Immature natural killer cell (primary cell): Measurements from ENCODE around the gene LPO. TPM values are rescaled to one million over a fixed set of nuclear protein-coding genes. Genes with fewer than 3 reads are reported as not detected.

Experiments
- DNase-seq, 3 donors: peaks; one replicate each; pipeline ENCODE4 v3.0.0; 2022; ENCODE audit warnings: mixed read lengths in 1 of 3
- H3K27ac Mint-ChIP-seq, 6 donors: one replicate each; pipeline ENCODE4 v1.8.0; 2020; ENCODE audit warnings: mixed read lengths in 6 of 6, mild to moderate bottlenecking in 5 of 6, inconsistent platforms in 4 of 6, moderate library complexity in 3 of 6
- H3K27me3 Mint-ChIP-seq, 3 donors: one replicate each; pipeline ENCODE4 v1.8.0; 2020 to 2021; ENCODE audit warnings: low read depth in 3 of 3, mild to moderate bottlenecking in 3 of 3, mixed read lengths in 3 of 3, moderate library complexity in 3 of 3, inconsistent platforms in 1 of 3
- H3K36me3 Mint-ChIP-seq, 3 donors: one replicate each; pipeline ENCODE4 v1.8.0; 2020; ENCODE audit warnings: mixed read lengths in 3 of 3, inconsistent platforms in 2 of 3, mild to moderate bottlenecking in 2 of 3
- H3K4me1 Mint-ChIP-seq, 2 donors: one replicate each; pipeline ENCODE4 v1.8.0; 2020; ENCODE audit warnings: inconsistent platforms in 2 of 2, mild to moderate bottlenecking in 2 of 2, mixed read lengths in 2 of 2, moderate library complexity in 1 of 2
- H3K4me3 Mint-ChIP-seq, 5 donors: one replicate each; pipeline ENCODE4 v1.8.0; 2020; ENCODE audit warnings: mild to moderate bottlenecking in 5 of 5, mixed read lengths in 5 of 5, inconsistent platforms in 3 of 5, moderate library complexity in 3 of 5
- H3K9me3 Mint-ChIP-seq, 6 donors: one replicate each; pipeline ENCODE4 v1.8.0; 2020; ENCODE audit warnings: mild to moderate bottlenecking in 6 of 6, mixed read lengths in 6 of 6, inconsistent platforms in 4 of 6, moderate library complexity in 3 of 6
- polyA plus RNA-seq, 3 donors: library from polyadenylated mRNA; unstranded; fragments of 300-500 nt; fragmentation: Illumina TruSeq; gene quantifications; one replicate each; pipeline ENCODE4 v1.2.3, GENCODE V29; 2021

The LPO gene
- polyA plus RNA-seq, 3 donors from 2014 or later = 0.09 to 0.22 TPM; not detected in 1

GRCh38 chr17:58280480-58281217 is 42.3 kb downstream of the LPO start, which contains the start of gene MPO:
Gene MPO, minus strand, starts transcription at chr17:58280935. Its CDS starts 177 bp downstream, at chr17:58280758.
- H3K27me3 Mint-ChIP-seq = peaks cover 2 to 4% (median 3%) of the 10 kb centered on the region in 3 donors
- peaks cover 4 to 8% of the 10 kb centered on the region in 2 donors for H3K4me1 Mint-ChIP-seq
- H3K36me3 Mint-ChIP-seq = peaks cover 0 to 5% (median 0%) of the 10 kb centered on the region in 3 donors
- H3K27ac Mint-ChIP-seq = no peak within 1 kb of the TSS
- H3K9me3 Mint-ChIP-seq = no peaks in the 10 kb centered on the region
- DNase-seq = no peak
- no peak within 1 kb of the TSS for H3K4me3 Mint-ChIP-seq

- no peak overlapping the region for H3K4me3 Mint-ChIP-seq
- DNase-seq = no peak
- no peak overlapping the region for H3K27ac Mint-ChIP-seq
- H3K36me3 Mint-ChIP-seq = peaks cover 0 to 5% (median 0%) of the 10 kb centered on the region in 3 donors
- peaks cover 2 to 4% (median 3%) of the 10 kb centered on the region in 3 donors for H3K27me3 Mint-ChIP-seq
- peaks cover 4 to 8% of the 10 kb centered on the region in 2 donors for H3K4me1 Mint-ChIP-seq
- H3K9me3 Mint-ChIP-seq = no peaks in the 10 kb centered on the region
These were observed 43.2 kb downstream of the LPO start for GRCh38 chr17:58281511-58282011.

GRCh38 chr17:58282442-58282841 is 44.1 kb downstream of the LPO start:
- Mint-ChIP-seq H3K9me3 (no peaks in the 10 kb centered on the region), H3K27ac (no peak overlapping the region), H3K4me3 (no peak overlapping the region), H3K4me1 (peaks cover 4 to 7% of the 10 kb centered on the region in 2 donors), H3K36me3 (peaks cover 0 to 5% (median 0%) of the 10 kb centered on the region in 3 donors), H3K27me3 (peaks cover 2 to 4% (median 3%) of the 10 kb centered on the region in 3 donors)
- DNase-seq = no peak

GRCh38 chr17:58283674-58284612 is 45.6 kb downstream of the LPO start:
- Mint-ChIP-seq H3K27ac (no peak overlapping the region), H3K9me3 (no peaks in the 10 kb centered on the region), H3K4me3 (no peak overlapping the region), H3K27me3 (peaks cover 2 to 3% (median 2%) of the 10 kb centered on the region in 3 donors), H3K36me3 (peaks cover 0 to 5% (median 0%) of the 10 kb centered on the region in 3 donors), H3K4me1 (peaks cover 4 to 5% of the 10 kb centered on the region in 2 donors)
- no peak for DNase-seq

- Mint-ChIP-seq H3K27me3 (peaks cover 2 to 3% (median 2%) of the 10 kb centered on the region in 3 donors), H3K36me3 (peaks cover 0 to 5% (median 0%) of the 10 kb centered on the region in 3 donors), H3K9me3 (no peaks in the 10 kb centered on the region), H3K27ac (no peak overlapping the region), H3K4me1 (peaks cover under 1 to 1% of the 10 kb centered on the region in 2 donors), H3K4me3 (no peak overlapping the region)
- DNase-seq = no peak
These were observed 46.4 kb downstream of the LPO start for GRCh38 chr17:58284613-58285421.

- peaks cover 0 to 5% (median 0%) of the 10 kb centered on the region in 3 donors for H3K36me3 Mint-ChIP-seq
These were observed 47.0 kb downstream of the LPO start for GRCh38 chr17:58285422-58285810.

GRCh38 chr17:58289869-58290268 is 51.5 kb downstream of the LPO start:
- no peak overlapping the region for H3K27ac Mint-ChIP-seq
- H3K9me3 Mint-ChIP-seq = no peaks in the 10 kb centered on the region
- no peaks in the 10 kb centered on the region for H3K4me1 Mint-ChIP-seq
- H3K4me3 Mint-ChIP-seq = no peak overlapping the region
- peaks cover 0 to 15% (median 4%) of the 10 kb centered on the region in 3 donors for H3K27me3 Mint-ChIP-seq
- no peak for DNase-seq
- peaks cover 0 to 5% (median 0%) of the 10 kb centered on the region in 3 donors for H3K36me3 Mint-ChIP-seq

More at GRCh38 chr17:58285422-58285810, 47.0 kb downstream of the LPO start:
- Mint-ChIP-seq H3K27ac (no peak overlapping the region), H3K27me3 (peaks cover 2 to 5% (median 3%) of the 10 kb centered on the region in 3 donors), H3K4me1 (no peaks in the 10 kb centered on the region), H3K9me3 (no peaks in the 10 kb centered on the region), H3K4me3 (no peak overlapping the region)
- DNase-seq = no peak

GRCh38 chr17:58291246-58291645 is 52.9 kb downstream of the LPO start:
- Mint-ChIP-seq H3K4me3 (no peak overlapping the region), H3K4me1 (no peaks in the 10 kb centered on the region), H3K27me3 (peaks cover 0 to 15% (median 4%) of the 10 kb centered on the region in 3 donors), H3K9me3 (no peaks in the 10 kb centered on the region), H3K27ac (no peak overlapping the region), H3K36me3 (no peaks in the 10 kb centered on the region)
- no peak for DNase-seq

- no peak for DNase-seq
- H3K27ac Mint-ChIP-seq = no peak overlapping the region
- no peaks in the 10 kb centered on the region for H3K9me3 Mint-ChIP-seq
- H3K4me1 Mint-ChIP-seq = no peaks in the 10 kb centered on the region
- H3K36me3 Mint-ChIP-seq = no peaks in the 10 kb centered on the region
- peaks cover 0 to 15% (median 4%) of the 10 kb centered on the region in 3 donors for H3K27me3 Mint-ChIP-seq
- H3K4me3 Mint-ChIP-seq = no peak overlapping the region
These were observed 55.6 kb downstream of the LPO start for GRCh38 chr17:58294034-58294433.

GRCh38 chr17:58300336-58300735 is 62.0 kb downstream of the LPO start:
- H3K27ac Mint-ChIP-seq = peak overlapping the region in 4 of 6 donors; percentile 11 to 61 (median 22)

GRCh38 chr17:58301504-58302150 is 63.2 kb downstream of the LPO start:
- Mint-ChIP-seq H3K27me3 (peaks cover 0 to 6% (median 0%) of the 10 kb centered on the region in 3 donors), H3K27ac (no peak overlapping the region), H3K4me1 (peaks cover 11 to 18% of the 10 kb centered on the region in 2 donors), H3K9me3 (no peaks in the 10 kb centered on the region), H3K36me3 (peaks cover 0 to 9% (median 4%) of the 10 kb centered on the region in 3 donors), H3K4me3 (no peak overlapping the region)
- no peak for DNase-seq

More at GRCh38 chr17:58300336-58300735, 62.0 kb downstream of the LPO start:
- peaks cover 11 to 18% of the 10 kb centered on the region in 2 donors for H3K4me1 Mint-ChIP-seq
- DNase-seq = no peak
- H3K4me3 Mint-ChIP-seq = no peak overlapping the region
- H3K27me3 Mint-ChIP-seq = peaks cover 0 to 6% (median 0%) of the 10 kb centered on the region in 3 donors
- H3K36me3 Mint-ChIP-seq = peaks cover 0 to 9% (median 4%) of the 10 kb centered on the region in 3 donors
- H3K9me3 Mint-ChIP-seq = no peaks in the 10 kb centered on the region

GRCh38 chr17:58302171-58302918 is 64.0 kb downstream of the LPO start:
- Mint-ChIP-seq H3K4me3 (no peak overlapping the region), H3K27me3 (peaks cover 0 to 6% (median 0%) of the 10 kb centered on the region in 3 donors), H3K36me3 (peaks cover 5 to 15% (median 10%) of the 10 kb centered on the region in 3 donors), H3K4me1 (peaks cover 11 to 24% of the 10 kb centered on the region in 2 donors), H3K27ac (no peak overlapping the region), H3K9me3 (no peaks in the 10 kb centered on the region)
- DNase-seq = no peak
